Measurements from ENCODE around the gene NRP1.

DNA sequence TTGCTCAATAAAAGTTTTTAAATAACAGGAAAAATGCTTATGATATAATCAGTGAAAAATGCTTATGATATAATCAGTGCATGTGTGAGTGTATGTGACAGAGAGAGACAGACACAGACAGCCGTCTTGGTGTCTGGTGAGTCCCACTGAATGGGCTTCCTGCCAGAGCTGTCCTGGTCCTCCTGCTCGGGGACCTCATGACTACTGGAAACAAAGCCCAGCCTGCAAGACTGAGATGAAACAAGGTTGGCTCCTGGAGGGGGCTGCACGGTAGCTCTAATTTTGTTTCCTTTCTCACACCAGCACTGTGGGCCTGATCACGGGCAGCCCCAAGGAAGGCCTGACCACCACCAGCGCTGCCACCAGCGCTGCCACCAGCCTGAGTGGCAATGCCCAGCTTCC lies 57.3 kb downstream of the NRP1 start:
- TF ChIP-seq, protein P1, sequence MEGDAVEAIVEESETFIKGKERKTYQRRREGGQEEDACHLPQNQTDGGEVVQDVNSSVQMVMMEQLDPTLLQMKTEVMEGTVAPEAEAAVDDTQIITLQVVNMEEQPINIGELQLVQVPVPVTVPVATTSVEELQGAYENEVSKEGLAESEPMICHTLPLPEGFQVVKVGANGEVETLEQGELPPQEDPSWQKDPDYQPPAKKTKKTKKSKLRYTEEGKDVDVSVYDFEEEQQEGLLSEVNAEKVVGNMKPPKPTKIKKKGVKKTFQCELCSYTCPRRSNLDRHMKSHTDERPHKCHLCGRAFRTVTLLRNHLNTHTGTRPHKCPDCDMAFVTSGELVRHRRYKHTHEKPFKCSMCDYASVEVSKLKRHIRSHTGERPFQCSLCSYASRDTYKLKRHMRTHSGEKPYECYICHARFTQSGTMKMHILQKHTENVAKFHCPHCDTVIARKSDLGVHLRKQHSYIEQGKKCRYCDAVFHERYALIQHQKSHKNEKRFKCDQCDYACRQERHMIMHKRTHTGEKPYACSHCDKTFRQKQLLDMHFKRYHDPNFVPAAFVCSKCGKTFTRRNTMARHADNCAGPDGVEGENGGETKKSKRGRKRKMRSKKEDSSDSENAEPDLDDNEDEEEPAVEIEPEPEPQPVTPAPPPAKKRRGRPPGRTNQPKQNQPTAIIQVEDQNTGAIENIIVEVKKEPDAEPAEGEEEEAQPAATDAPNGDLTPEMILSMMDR (IDR thresholded peaks at IDR 0.05) = no peak
- TF ChIP-seq POLR2A (IDR thresholded peaks at IDR 0.05) (no peak), EP300 (IDR thresholded peaks at IDR 0.05) (no peak)
